ENCODE data around the gene STIM1. TPM values are rescaled to one million over a fixed set of nuclear protein-coding genes. Genes with fewer than 3 reads are reported as not detected.

STIM1 gene
- total RNA-seq, 1 experiment from 2014 or later: 18.0 TPM

DNA sequence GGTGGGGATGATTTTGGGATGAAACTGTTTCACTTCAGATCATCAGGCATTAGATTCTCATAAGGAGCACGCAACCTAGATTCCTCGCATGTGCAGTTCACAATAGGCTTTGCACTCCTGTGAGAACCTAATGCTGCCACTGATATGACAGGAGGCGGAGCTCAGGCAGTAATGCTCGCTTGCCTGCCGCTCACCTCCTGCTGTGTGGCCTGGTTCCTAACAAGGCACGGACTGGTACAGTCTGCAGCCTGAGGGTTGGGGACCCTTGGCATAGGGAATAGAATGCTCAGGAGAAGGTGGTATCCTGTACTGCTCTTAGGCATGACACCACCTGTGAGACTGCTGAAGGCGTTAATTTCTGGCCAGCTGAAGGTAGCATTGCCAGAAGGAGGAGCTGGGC lies 47.0 kb downstream of the STIM1 start:
- H3K4me3 Mint-ChIP-seq: no peak overlapping the region
- ATAC-seq (no peak), DNase-seq (ENCODE audit: low spot score) (no peak)
- peaks cover 12% of the 10 kb centered on the region for H3K9me3 Mint-ChIP-seq
- peaks cover 15% of the 10 kb centered on the region for H3K4me1 Mint-ChIP-seq
- TF ChIP-seq ZNF121 (CRISPR knock-in tag; IDR thresholded peaks at IDR 0.05) (no peak), RELA (CRISPR knock-in tag; IDR thresholded peaks at IDR 0.05; ENCODE audit: borderline replicate concordance) (no peak), ZNF263 (CRISPR knock-in tag; IDR thresholded peaks at IDR 0.05; ENCODE audit: low read depth) (no peak), SMAD4 (CRISPR knock-in tag; IDR thresholded peaks at IDR 0.05) (no peak), TEAD1 (CRISPR knock-in tag; IDR thresholded peaks at IDR 0.05) (no peak), TEAD4 (CRISPR knock-in tag; IDR thresholded peaks at IDR 0.05) (no peak), FOXP1 (CRISPR knock-in tag; IDR thresholded peaks at IDR 0.05; ENCODE audit: borderline replicate concordance) (no peak)
- TF ChIP-seq, protein P1, sequence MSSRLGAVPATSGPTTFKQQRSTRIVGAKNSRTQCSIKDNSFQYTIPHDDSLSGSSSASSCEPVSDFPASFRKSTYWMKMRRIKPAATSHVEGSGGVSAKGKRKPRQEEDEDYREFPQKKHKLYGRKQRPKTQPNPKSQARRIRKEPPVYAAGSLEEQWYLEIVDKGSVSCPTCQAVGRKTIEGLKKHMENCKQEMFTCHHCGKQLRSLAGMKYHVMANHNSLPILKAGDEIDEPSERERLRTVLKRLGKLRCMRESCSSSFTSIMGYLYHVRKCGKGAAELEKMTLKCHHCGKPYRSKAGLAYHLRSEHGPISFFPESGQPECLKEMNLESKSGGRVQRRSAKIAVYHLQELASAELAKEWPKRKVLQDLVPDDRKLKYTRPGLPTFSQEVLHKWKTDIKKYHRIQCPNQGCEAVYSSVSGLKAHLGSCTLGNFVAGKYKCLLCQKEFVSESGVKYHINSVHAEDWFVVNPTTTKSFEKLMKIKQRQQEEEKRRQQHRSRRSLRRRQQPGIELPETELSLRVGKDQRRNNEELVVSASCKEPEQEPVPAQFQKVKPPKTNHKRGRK (CRISPR knock-in tag; IDR thresholded peaks at IDR 0.05; ENCODE audit: borderline replicate concordance): no peak
- TF ChIP-seq, protein P2, sequence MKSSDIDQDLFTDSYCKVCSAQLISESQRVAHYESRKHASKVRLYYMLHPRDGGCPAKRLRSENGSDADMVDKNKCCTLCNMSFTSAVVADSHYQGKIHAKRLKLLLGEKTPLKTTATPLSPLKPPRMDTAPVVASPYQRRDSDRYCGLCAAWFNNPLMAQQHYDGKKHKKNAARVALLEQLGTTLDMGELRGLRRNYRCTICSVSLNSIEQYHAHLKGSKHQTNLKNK (CRISPR knock-in tag; IDR thresholded peaks at IDR 0.05): no peak
- TF ChIP-seq, protein P3, sequence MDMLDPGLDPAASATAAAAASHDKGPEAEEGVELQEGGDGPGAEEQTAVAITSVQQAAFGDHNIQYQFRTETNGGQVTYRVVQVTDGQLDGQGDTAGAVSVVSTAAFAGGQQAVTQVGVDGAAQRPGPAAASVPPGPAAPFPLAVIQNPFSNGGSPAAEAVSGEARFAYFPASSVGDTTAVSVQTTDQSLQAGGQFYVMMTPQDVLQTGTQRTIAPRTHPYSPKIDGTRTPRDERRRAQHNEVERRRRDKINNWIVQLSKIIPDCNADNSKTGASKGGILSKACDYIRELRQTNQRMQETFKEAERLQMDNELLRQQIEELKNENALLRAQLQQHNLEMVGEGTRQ (CRISPR knock-in tag; IDR thresholded peaks at IDR 0.05): no peak
- TF ChIP-seq, protein P4, sequence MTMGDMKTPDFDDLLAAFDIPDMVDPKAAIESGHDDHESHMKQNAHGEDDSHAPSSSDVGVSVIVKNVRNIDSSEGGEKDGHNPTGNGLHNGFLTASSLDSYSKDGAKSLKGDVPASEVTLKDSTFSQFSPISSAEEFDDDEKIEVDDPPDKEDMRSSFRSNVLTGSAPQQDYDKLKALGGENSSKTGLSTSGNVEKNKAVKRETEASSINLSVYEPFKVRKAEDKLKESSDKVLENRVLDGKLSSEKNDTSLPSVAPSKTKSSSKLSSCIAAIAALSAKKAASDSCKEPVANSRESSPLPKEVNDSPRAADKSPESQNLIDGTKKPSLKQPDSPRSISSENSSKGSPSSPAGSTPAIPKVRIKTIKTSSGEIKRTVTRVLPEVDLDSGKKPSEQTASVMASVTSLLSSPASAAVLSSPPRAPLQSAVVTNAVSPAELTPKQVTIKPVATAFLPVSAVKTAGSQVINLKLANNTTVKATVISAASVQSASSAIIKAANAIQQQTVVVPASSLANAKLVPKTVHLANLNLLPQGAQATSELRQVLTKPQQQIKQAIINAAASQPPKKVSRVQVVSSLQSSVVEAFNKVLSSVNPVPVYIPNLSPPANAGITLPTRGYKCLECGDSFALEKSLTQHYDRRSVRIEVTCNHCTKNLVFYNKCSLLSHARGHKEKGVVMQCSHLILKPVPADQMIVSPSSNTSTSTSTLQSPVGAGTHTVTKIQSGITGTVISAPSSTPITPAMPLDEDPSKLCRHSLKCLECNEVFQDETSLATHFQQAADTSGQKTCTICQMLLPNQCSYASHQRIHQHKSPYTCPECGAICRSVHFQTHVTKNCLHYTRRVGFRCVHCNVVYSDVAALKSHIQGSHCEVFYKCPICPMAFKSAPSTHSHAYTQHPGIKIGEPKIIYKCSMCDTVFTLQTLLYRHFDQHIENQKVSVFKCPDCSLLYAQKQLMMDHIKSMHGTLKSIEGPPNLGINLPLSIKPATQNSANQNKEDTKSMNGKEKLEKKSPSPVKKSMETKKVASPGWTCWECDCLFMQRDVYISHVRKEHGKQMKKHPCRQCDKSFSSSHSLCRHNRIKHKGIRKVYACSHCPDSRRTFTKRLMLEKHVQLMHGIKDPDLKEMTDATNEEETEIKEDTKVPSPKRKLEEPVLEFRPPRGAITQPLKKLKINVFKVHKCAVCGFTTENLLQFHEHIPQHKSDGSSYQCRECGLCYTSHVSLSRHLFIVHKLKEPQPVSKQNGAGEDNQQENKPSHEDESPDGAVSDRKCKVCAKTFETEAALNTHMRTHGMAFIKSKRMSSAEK (CRISPR knock-in tag; IDR thresholded peaks at IDR 0.05; ENCODE audit: borderline replicate concordance): no peak
- TF ChIP-seq, protein P5, sequence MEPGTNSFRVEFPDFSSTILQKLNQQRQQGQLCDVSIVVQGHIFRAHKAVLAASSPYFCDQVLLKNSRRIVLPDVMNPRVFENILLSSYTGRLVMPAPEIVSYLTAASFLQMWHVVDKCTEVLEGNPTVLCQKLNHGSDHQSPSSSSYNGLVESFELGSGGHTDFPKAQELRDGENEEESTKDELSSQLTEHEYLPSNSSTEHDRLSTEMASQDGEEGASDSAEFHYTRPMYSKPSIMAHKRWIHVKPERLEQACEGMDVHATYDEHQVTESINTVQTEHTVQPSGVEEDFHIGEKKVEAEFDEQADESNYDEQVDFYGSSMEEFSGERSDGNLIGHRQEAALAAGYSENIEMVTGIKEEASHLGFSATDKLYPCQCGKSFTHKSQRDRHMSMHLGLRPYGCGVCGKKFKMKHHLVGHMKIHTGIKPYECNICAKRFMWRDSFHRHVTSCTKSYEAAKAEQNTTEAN (CRISPR knock-in tag; IDR thresholded peaks at IDR 0.05): no peak
- TF ChIP-seq, protein P6, sequence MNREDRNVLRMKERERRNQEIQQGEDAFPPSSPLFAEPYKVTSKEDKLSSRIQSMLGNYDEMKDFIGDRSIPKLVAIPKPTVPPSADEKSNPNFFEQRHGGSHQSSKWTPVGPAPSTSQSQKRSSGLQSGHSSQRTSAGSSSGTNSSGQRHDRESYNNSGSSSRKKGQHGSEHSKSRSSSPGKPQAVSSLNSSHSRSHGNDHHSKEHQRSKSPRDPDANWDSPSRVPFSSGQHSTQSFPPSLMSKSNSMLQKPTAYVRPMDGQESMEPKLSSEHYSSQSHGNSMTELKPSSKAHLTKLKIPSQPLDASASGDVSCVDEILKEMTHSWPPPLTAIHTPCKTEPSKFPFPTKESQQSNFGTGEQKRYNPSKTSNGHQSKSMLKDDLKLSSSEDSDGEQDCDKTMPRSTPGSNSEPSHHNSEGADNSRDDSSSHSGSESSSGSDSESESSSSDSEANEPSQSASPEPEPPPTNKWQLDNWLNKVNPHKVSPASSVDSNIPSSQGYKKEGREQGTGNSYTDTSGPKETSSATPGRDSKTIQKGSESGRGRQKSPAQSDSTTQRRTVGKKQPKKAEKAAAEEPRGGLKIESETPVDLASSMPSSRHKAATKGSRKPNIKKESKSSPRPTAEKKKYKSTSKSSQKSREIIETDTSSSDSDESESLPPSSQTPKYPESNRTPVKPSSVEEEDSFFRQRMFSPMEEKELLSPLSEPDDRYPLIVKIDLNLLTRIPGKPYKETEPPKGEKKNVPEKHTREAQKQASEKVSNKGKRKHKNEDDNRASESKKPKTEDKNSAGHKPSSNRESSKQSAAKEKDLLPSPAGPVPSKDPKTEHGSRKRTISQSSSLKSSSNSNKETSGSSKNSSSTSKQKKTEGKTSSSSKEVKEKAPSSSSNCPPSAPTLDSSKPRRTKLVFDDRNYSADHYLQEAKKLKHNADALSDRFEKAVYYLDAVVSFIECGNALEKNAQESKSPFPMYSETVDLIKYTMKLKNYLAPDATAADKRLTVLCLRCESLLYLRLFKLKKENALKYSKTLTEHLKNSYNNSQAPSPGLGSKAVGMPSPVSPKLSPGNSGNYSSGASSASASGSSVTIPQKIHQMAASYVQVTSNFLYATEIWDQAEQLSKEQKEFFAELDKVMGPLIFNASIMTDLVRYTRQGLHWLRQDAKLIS (CRISPR knock-in tag; IDR thresholded peaks at IDR 0.05; ENCODE audit: borderline replicate concordance): no peak
- peaks cover 7% of the 10 kb centered on the region; the same call in 1 of the 2 replicates for H3K36me3 Mint-ChIP-seq
- CTCF ChIA-PET: interaction anchor here (3.0 kb wide), 1 partner anchor 48 kb away, joined by 13 read pairs; the partner anchor contains the start of gene STIM1
- no peak overlapping the region for H3K27ac Mint-ChIP-seq
- no peaks in the 10 kb centered on the region; the same call in 1 of the 2 replicates for H3K27me3 Mint-ChIP-seq (ENCODE audit: low read depth)
- POLR2A ChIA-PET: no interaction called here

Data from WTC11 (cell line).